HCT116 (cell line): Measurements from ENCODE around the gene DYNLT2B.

ENCODE experiments used
- ATF3 ChIP-seq: IDR thresholded peaks from 2 replicates; pipeline ENCODE4 v1.6.1; 2012
- CBX3 ChIP-seq: IDR thresholded peaks from 2 replicates; pipeline ENCODE4 v1.6.1; 2012; ENCODE audit warnings: low read depth
- CTCF ChIP-seq, 3 experiments: fragments of 200-600 bp in 1 of 3; sonication (generic) in 1 of 3; IDR thresholded peaks in 2 of 3; conservative IDR thresholded peaks in 1 of 3; 2 replicates each; pipeline ENCODE4 v1.5.1; 2012 to 2017; ENCODE audit warnings: low read depth in 2 of 3, low read length in 2 of 3, antibody characterized with exemption in 1 of 3, borderline replicate concordance in 1 of 3, control low read depth in 1 of 3, mild to moderate bottlenecking in 1 of 3, mixed read lengths in 1 of 3, mixed run types in 1 of 3, moderate library complexity in 1 of 3; ENCODE audit not compliant: insufficient read depth in 1 of 3
- EZH2phosphoT487 ChIP-seq: fragments of 200-600 bp; IDR thresholded peaks from 2 replicates; pipeline ENCODE4 v1.6.1; 2018; ENCODE audit warnings: antibody characterized with exemption, borderline replicate concordance
- MAX ChIP-seq: IDR thresholded peaks from 2 replicates; pipeline ENCODE4 v1.6.1; 2012
- POLR2AphosphoS5 ChIP-seq: IDR thresholded peaks from 2 replicates; pipeline ENCODE4 v1.6.1; 2011; ENCODE audit warnings: mild to moderate bottlenecking, low read depth, low read length, moderate library complexity
- REST ChIP-seq: IDR thresholded peaks from 2 replicates; pipeline ENCODE4 v1.6.1; 2012; ENCODE audit warnings: low read depth
- ZBTB33 ChIP-seq: IDR thresholded peaks from 2 replicates; pipeline ENCODE4 v1.6.1; 2011; ENCODE audit warnings: mild to moderate bottlenecking, low read length, moderate library complexity; ENCODE audit not compliant: insufficient replicate concordance; ENCODE audit errors: extremely low read depth

- TF ChIP-seq ZBTB33, result no peak
- TF ChIP-seq POLR2AphosphoS5, result no peak
- TF ChIP-seq CBX3, result no peak
- TF ChIP-seq CTCF (IDR thresholded peaks at IDR 0.05 in 2 of 3, conservative IDR thresholded peaks at IDR 0.05 in 1 of 3; ENCODE audit: borderline replicate concordance in 1 of 3, insufficient read depth in 1 of 3, low read depth in 2 of 3, low read length in 2 of 3), result no peak
- TF ChIP-seq MAX, result no peak
- TF ChIP-seq ATF3, result no peak
- no peak for TF ChIP-seq EZH2phosphoT487
- TF ChIP-seq REST, result no peak
These were observed 17.5 kb upstream of the DYNLT2B start for GRCh38 chr3:196335503-196335948.
